H9 (cell line): ENCODE results near the gene SOCS6. TPM values are rescaled to one million over a fixed set of nuclear protein-coding genes. Genes with fewer than 3 reads are reported as not detected.

Experiments
- DNase-seq: peaks from one replicate; pipeline ENCODE4 v3.0.0-alpha.2; 2017
- H2AFZ ChIP-seq: one replicate; pipeline ENCODE4 v1.6.1; 2013; ENCODE audit warnings: mild to moderate bottlenecking, low read length, control low read depth, moderate library complexity
- H2AK5ac ChIP-seq: 2 replicates; pipeline ENCODE4 v1.6.1; 2013; ENCODE audit warnings: low read length, control low read depth, mixed read lengths; ENCODE audit not compliant: insufficient read length
- H2BK120ac ChIP-seq: one replicate; pipeline ENCODE4 v1.6.1; 2013; ENCODE audit warnings: low read depth, mild to moderate bottlenecking, low read length, control low read depth, inconsistent platforms; ENCODE audit not compliant: poor library complexity, severe bottlenecking
- H2BK12ac ChIP-seq: 2 replicates; pipeline ENCODE4 v1.6.1; 2013; ENCODE audit warnings: low read length, control low read depth, mixed read lengths, low read depth; ENCODE audit not compliant: insufficient read length
- H2BK15ac ChIP-seq: 2 replicates; pipeline ENCODE4 v1.6.1; 2013; ENCODE audit warnings: low read depth, low read length, control low read depth
- H2BK20ac ChIP-seq: one replicate; pipeline ENCODE4 v1.6.1; 2013; ENCODE audit warnings: low read depth, mild to moderate bottlenecking, low read length, control low read depth, inconsistent platforms; ENCODE audit not compliant: poor library complexity, severe bottlenecking
- H2BK5ac ChIP-seq: 2 replicates; pipeline ENCODE4 v1.6.1; 2013; ENCODE audit warnings: low read length, control low read depth, mixed read lengths; ENCODE audit not compliant: insufficient read length
- H3K14ac ChIP-seq: 2 replicates; pipeline ENCODE4 v1.6.1; 2013; ENCODE audit warnings: low read length, control low read depth; ENCODE audit not compliant: insufficient read depth
- H3K18ac ChIP-seq: 2 replicates; pipeline ENCODE4 v1.6.1; 2013; ENCODE audit warnings: low read depth, mild to moderate bottlenecking, mixed read lengths, low read length, control low read depth; ENCODE audit not compliant: insufficient read length
- H3K23ac ChIP-seq: 2 replicates; pipeline ENCODE4 v1.6.1; 2013; ENCODE audit warnings: low read length, control low read depth, mixed read lengths, low read depth; ENCODE audit not compliant: insufficient read length
- H3K23me2 ChIP-seq: 2 replicates; pipeline ENCODE4 v1.6.1; 2013; ENCODE audit warnings: low read depth, mild to moderate bottlenecking, mixed read lengths, low read length, control low read depth; ENCODE audit not compliant: insufficient read length, poor library complexity, severe bottlenecking
- H3K27ac ChIP-seq: 2 replicates; pipeline ENCODE4 v1.5.1; 2013; ENCODE audit warnings: low read length, control low read depth, mixed read lengths, low read depth; ENCODE audit not compliant: insufficient read length
- H3K27me3 ChIP-seq: 2 replicates; pipeline ENCODE4 v1.6.1; 2013; ENCODE audit warnings: low read length, control low read depth, inconsistent platforms; ENCODE audit not compliant: insufficient read depth
- H3K4ac ChIP-seq: 2 replicates; pipeline ENCODE4 v1.6.1; 2013; ENCODE audit warnings: low read depth, mild to moderate bottlenecking, control low read depth, inconsistent platforms, low read length, moderate library complexity
- H3K4me1 ChIP-seq: 2 replicates; pipeline ENCODE4 v1.6.1; 2013; ENCODE audit warnings: low read length, control low read depth, inconsistent platforms; ENCODE audit not compliant: insufficient read depth
- H3K4me2 ChIP-seq: 2 replicates; pipeline ENCODE4 v1.6.1; 2013; ENCODE audit warnings: low read length, control low read depth, mixed read lengths; ENCODE audit not compliant: insufficient read length, insufficient read depth
- H3K56ac ChIP-seq: 2 replicates; pipeline ENCODE4 v1.6.1; 2013; ENCODE audit warnings: low read depth, mild to moderate bottlenecking, mixed read lengths, low read length, control low read depth; ENCODE audit not compliant: insufficient read length
- H3K79me1 ChIP-seq: 2 replicates; pipeline ENCODE4 v1.6.1; 2013; ENCODE audit warnings: low read depth, mild to moderate bottlenecking, moderate library complexity, low read length, control low read depth, inconsistent platforms; ENCODE audit not compliant: insufficient read depth, poor library complexity, severe bottlenecking
- H3K79me2 ChIP-seq: 2 replicates; pipeline ENCODE4 v1.6.1; 2013; ENCODE audit warnings: low read length, control low read depth, inconsistent platforms; ENCODE audit not compliant: insufficient read depth
- H3K9ac ChIP-seq: 2 replicates; pipeline ENCODE4 v1.6.1; 2013; ENCODE audit warnings: low read length, control low read depth, mixed read lengths; ENCODE audit not compliant: insufficient read length; ENCODE audit errors: extremely low read depth
- H3K9me3 ChIP-seq: one replicate; pipeline ENCODE4 v1.6.1; 2013; ENCODE audit warnings: low read depth, low read length, inconsistent platforms; ENCODE audit not compliant: control insufficient read depth
- H3T11ph ChIP-seq: one replicate; pipeline ENCODE4 v1.6.1; 2013; ENCODE audit warnings: mild to moderate bottlenecking, low read length, control low read depth, inconsistent platforms
- H4K20me1 ChIP-seq: one replicate; pipeline ENCODE4 v1.6.1; 2013; ENCODE audit not compliant: control insufficient read depth, insufficient read length, insufficient read depth
- H4K5ac ChIP-seq: 2 replicates; pipeline ENCODE4 v1.6.1; 2013; ENCODE audit warnings: low read depth, mild to moderate bottlenecking, mixed read lengths, low read length, control low read depth; ENCODE audit not compliant: insufficient read length
- H4K8ac ChIP-seq: replicated peaks from 2 replicates; pipeline ENCODE4 v1.6.1; 2013; ENCODE audit warnings: low read length, control low read depth, mixed read lengths, low read depth; ENCODE audit not compliant: insufficient read length
- H4K91ac ChIP-seq: 2 replicates; pipeline ENCODE4 v1.6.1; 2013; ENCODE audit warnings: low read depth, mild to moderate bottlenecking, moderate library complexity, mixed read lengths, low read length, control low read depth; ENCODE audit not compliant: insufficient read length
- H3K27ac Mint-ChIP-seq, 3 experiments: 2 replicates in 2 of 3; 3 replicates in 1 of 3; pipeline ENCODE4 v1.8.0; 2020 to 2021; ENCODE audit warnings: mixed read lengths in 3 of 3, mild to moderate bottlenecking in 1 of 3, moderate library complexity in 1 of 3
- H3K27me3 Mint-ChIP-seq: 2 replicates; pipeline ENCODE4 v1.8.0; 2021; ENCODE audit warnings: low read depth, mild to moderate bottlenecking, moderate library complexity, mixed read lengths
- H3K36me3 Mint-ChIP-seq, 3 experiments: 2 replicates in 2 of 3; 3 replicates in 1 of 3; pipeline ENCODE4 v1.8.0; 2020 to 2021; ENCODE audit warnings: low read depth in 3 of 3, mixed read lengths in 3 of 3; ENCODE audit not compliant: insufficient read depth in 1 of 3
- H3K4me1 Mint-ChIP-seq, 2 experiments: 2 replicates each; pipeline ENCODE4 v1.8.0; 2020; ENCODE audit warnings: mixed read lengths in 2 of 2
- H3K4me3 Mint-ChIP-seq, 2 experiments: 2 replicates in 1 of 2; 3 replicates in 1 of 2; pipeline ENCODE4 v1.8.0; 2020 to 2021; ENCODE audit warnings: mild to moderate bottlenecking in 2 of 2, mixed read lengths in 2 of 2, moderate library complexity in 1 of 2
- H3K9me3 Mint-ChIP-seq, 2 experiments: 2 replicates in 1 of 2; 3 replicates in 1 of 2; pipeline ENCODE4 v1.8.0; 2020; ENCODE audit warnings: mild to moderate bottlenecking in 2 of 2, mixed read lengths in 2 of 2, moderate library complexity in 1 of 2
- CTCF ChIP-seq: fragments of 200-600 bp; sonication (generic); conservative IDR thresholded peaks from 3 replicates; pipeline ENCODE4 v1.8.0; 2021; ENCODE audit warnings: antibody characterized with exemption, mild to moderate bottlenecking
- WGBS: extraction: QIAGEN DNeasy Blood & Tissue Kit; methylation state at CpG from one replicate; pipeline ENCODE4 v1.1.7; 2013; ENCODE audit warnings: missing lambda C conversion rate, low lambda C conversion rate, mixed read lengths; ENCODE audit not compliant: insufficient read length; ENCODE audit errors: extremely low coverage; 5-methylcytosine and 5-hydroxymethylcytosine counted together
- total RNA-seq: library from RNA; stranded (reverse); gene quantifications from 2 replicates; pipeline ENCODE4 v1.2.1, GENCODE V29; 2021

The SOCS6 gene
- total RNA-seq, 1 experiment from 2014 or later = 24.5 TPM

GRCh38 chr18:70330887-70331286, 42.0 kb downstream of the SOCS6 start:
- Histone ChIP-seq H3T11ph (no peak overlapping the region), H4K8ac (no peak overlapping the region), H3K79me2 (no peaks in the 10 kb centered on the region), H3K23me2 (no peaks in the 10 kb centered on the region), H3K27me3 (no peaks in the 10 kb centered on the region), H4K91ac (no peak overlapping the region), H2BK20ac (no peak overlapping the region), H3K14ac (no peak overlapping the region), H2AK5ac (no peak overlapping the region), H4K20me1 (no peaks in the 10 kb centered on the region), H2BK120ac (no peak overlapping the region), H3K4me2 (no peak overlapping the region), H2BK5ac (no peak overlapping the region), H3K4me1 (no peaks in the 10 kb centered on the region), H3K18ac (no peak overlapping the region), H3K27ac (no peak overlapping the region), H3K9me3 (peaks cover 7% of the 10 kb centered on the region), H4K5ac (no peak overlapping the region), H3K79me1 (no peaks in the 10 kb centered on the region), H3K56ac (no peak overlapping the region), H3K9ac (no peak overlapping the region), H3K23ac (no peak overlapping the region), H3K4ac (no peak overlapping the region), H2AFZ (no peak overlapping the region), H2BK12ac (no peak overlapping the region), H2BK15ac (no peak overlapping the region)
- Mint-ChIP-seq H3K27me3 (no peaks in the 10 kb centered on the region), H3K36me3 (peaks cover 16 to 23% (median 16%) of the 10 kb centered on the region in 3 experiments), H3K9me3 (peaks cover 6 to 9% of the 10 kb centered on the region in 2 experiments; a peak in 4 of 5 replicates), H3K4me3 (peak overlapping the region in 1 of 2 experiments; percentile 36; a peak in 2 of 5 replicates), H3K27ac (peak overlapping the region in 2 of 3 experiments; percentile 79 to 89; a peak in 2 of 7 replicates), H3K4me1 (peaks cover 21 to 24% of the 10 kb centered on the region in 2 experiments)
- no peak for DNase-seq
- WGBS = no CpG with 5 or more reads among the region's 6 CpGs
- TF ChIP-seq CTCF = no peak
